Naive thymus-derived CD4-positive, alpha-beta T cell (primary cell): Measurements from ENCODE around the gene CCT6A. TPM values are rescaled to one million over a fixed set of nuclear protein-coding genes. Genes with fewer than 3 reads are reported as not detected.

Experiments used
- polyA plus RNA-seq, 2 donors: library from polyadenylated mRNA; unstranded; fragments of 300-500 nt; fragmentation: Illumina TruSeq; gene quantifications; one replicate each; pipeline ENCODE4 v1.2.3, GENCODE V29; 2021
- total RNA-seq, 6 experiments: library from RNA in 5 of 6; stranded (reverse) in 5 of 6; gene quantifications; 1 replicate in 5 of 6; 2 replicates in 1 of 6; pipeline ENCODE4 v1.2.3 and lab custom pipeline; 2021 to 2026

The CCT6A gene
- total and polyA plus RNA-seq, 7 experiments from 2014 or later: 38.7 to 143 (median 62.4) TPM

Other genes with a start within 250 kb of the CCT6A start
- not detected for gene SEPTIN14, start 189.0 kb upstream of the CCT6A start, total RNA-seq
- not detected for gene SEPTIN14, start 189.0 kb upstream of the CCT6A start, polyA plus RNA-seq
- gene ZNF713, start 164.3 kb upstream of the CCT6A start, total RNA-seq: 1 to 10 TPM; 2.0 to 4.8 (median 4.5) TPM
- 1 to 10 TPM; 1.8 to 2.5 TPM for gene ZNF713, start 164.3 kb upstream of the CCT6A start, polyA plus RNA-seq
- gene MRPS17, start 99.9 kb upstream of the CCT6A start, total RNA-seq: 10 to 100 TPM in 4 of 5 experiments, 1 to 10 TPM in 1; 8.3 to 16.7 (median 12.0) TPM
- 10 to 100 TPM; 13.3 to 17.0 TPM for gene MRPS17, start 99.9 kb upstream of the CCT6A start, polyA plus RNA-seq
- 10 to 100 TPM; 30.1 to 37.8 (median 34.4) TPM for gene NIPSNAP2, start 87.2 kb upstream of the CCT6A start, total RNA-seq
- gene NIPSNAP2, start 87.2 kb upstream of the CCT6A start, polyA plus RNA-seq: 10 to 100 TPM; 38.0 to 51.5 TPM
- 10 to 100 TPM in 1 of 5 experiments, 1 to 10 TPM in 4; 3.5 to 10.4 (median 6.5) TPM for gene PSPH, start 321 bp upstream of the CCT6A start, total RNA-seq
- 1 to 10 TPM; 6.5 to 8.2 TPM for gene PSPH, start 321 bp upstream of the CCT6A start, polyA plus RNA-seq
- gene SUMF2, start 12.5 kb downstream of the CCT6A start, total RNA-seq: 100 to 1,000 TPM; 120 to 176 (median 122) TPM
- gene SUMF2, start 12.5 kb downstream of the CCT6A start, polyA plus RNA-seq: 100 to 1,000 TPM; 156 to 196 TPM
- gene PHKG1, start 41.2 kb downstream of the CCT6A start, total RNA-seq: 10 to 100 TPM in 1 of 5 experiments, 1 to 10 TPM in 4; 2.5 to 12.0 (median 4.1) TPM
- 1 to 10 TPM in 1 of 2 donors, under 1 TPM in 1; 0.91 to 1.4 TPM for gene PHKG1, start 41.2 kb downstream of the CCT6A start, polyA plus RNA-seq
- 100 to 1,000 TPM; 133 to 451 (median 179) TPM for gene CHCHD2, start 54.7 kb downstream of the CCT6A start, total RNA-seq
- gene CHCHD2, start 54.7 kb downstream of the CCT6A start, polyA plus RNA-seq: 100 to 1,000 TPM; 355 to 468 TPM
- gene NUPR2, start 64.7 kb downstream of the CCT6A start, total RNA-seq: 1 to 10 TPM in 1 of 5 experiments, under 1 TPM in 1, not detected in 3; 0.92 to 1.1 TPM
- gene NUPR2, start 64.7 kb downstream of the CCT6A start, polyA plus RNA-seq: 1 to 10 TPM; 1.4 to 3.0 TPM